Measurements from ENCODE around the gene GATA2.

The GATA2 gene

DNA sequence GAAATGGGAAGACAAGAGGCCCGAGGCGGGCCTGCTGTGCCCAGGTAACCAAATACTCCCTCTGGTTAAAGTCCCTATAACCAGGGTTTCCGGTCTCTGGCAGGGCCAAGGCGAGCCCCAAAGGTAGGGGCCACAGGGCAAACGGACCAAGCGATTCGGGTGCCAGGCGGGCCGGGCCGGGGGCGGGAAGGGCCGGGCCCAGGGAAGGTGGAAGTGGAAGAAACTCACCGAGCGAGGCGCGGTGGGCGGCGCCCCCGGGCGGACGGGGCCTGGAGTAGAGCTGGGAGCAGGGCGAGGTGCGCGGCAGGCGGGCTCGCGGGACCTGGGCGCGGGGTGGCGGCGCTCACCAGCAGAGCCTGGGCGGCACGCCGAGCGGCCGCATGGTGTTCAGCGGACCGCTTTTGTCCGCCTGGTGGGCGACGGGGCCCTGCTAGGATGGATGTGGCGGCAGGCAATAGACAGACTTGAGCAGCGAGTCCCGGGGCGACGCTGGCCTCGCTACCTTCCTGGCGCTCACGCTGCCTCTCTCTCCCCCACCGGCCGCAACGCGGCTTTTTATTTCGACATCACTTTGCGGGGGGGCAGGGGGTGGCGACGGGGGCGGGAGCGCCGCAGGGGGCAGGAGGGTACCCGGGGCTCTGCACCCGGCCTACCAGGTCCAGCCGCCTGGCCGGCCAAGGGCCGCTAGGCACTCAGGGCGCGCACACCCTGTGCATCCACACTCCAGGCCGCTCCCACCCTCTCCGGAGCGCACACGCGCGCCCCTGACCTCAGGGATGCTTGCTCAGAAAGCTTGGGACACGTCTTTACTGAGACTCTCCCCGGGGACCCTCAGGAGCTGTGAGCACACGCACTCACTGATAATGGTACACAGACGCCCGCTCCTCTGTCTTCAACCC lies at the start of gene GATA2:
Gene GATA2 (minus strand): TSS at position 531 of the 899 bp plus-strand sequence. CDS start 6,170 bp downstream, outside the sequence.
- DNase-seq, result no peak

DNA sequence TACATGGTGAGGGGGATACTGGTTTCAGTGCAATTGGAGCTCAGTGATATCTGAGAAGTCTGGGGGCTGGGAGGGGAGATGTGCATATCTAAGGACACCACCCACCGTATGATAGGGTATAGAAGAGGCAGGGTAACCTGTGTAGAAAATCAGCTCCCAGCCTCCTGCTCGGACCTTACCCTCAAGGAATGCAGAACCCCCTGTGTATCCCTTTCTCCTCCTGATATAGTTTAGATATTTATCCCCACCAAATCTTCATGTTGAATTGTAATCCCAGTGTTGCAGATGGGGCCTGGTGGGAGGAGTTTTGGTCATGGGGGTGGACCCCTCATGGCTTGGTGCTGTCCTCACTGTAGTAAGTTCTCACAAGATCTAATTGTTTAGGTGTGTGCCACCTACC lies 48.2 kb upstream of the GATA2 start:
- DNase-seq, result no peak

DNA sequence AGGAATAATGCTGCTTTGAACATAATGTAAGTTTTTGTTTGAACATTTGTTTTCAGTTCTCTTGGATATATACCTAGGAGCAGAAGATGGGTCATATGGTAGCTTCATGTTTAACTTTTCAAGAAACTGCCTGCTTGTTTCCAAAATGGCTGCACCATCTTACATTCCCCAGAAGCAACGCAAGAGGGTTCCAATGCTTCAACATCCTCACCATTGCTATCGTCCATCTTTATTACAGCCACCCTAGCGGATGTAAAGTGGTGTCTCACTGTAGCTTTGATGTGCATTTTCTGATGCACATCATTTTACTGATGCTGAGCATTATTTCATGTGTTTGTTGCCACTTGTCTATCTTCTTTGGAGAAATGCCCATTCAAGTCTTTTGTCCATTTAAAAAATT lies 46.4 kb upstream of the GATA2 start:
- DNase-seq, result no peak

DNA sequence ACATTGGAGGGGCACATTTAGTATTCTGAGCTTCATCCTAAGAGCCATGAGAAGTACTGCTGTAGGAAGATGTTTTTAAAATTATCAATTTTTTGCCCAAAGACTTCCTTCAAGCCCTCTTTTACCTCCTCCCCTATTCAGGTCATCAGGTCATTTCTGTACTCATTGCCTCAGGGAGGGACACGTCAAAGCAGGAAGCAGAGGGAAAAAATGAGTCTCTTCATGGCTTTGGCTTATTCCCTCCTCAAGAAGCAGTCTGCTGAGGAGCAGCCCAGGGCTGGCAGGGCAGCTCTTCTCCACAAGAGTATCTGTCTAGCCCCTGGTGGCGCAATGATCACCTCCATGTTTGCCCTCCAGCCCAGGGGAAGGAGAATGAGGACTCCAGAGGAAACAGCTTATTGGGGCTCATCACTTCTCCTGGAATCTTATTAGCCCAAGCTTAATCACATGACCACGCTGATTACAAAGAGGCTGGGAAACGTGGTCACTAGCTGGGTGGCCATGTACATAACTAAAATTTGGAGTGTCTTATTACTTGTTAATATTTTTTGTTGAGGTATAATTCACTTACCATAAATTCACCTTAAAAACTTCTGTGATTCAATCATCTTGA lies 44.2 kb upstream of the GATA2 start:
- no peak for DNase-seq

DNA sequence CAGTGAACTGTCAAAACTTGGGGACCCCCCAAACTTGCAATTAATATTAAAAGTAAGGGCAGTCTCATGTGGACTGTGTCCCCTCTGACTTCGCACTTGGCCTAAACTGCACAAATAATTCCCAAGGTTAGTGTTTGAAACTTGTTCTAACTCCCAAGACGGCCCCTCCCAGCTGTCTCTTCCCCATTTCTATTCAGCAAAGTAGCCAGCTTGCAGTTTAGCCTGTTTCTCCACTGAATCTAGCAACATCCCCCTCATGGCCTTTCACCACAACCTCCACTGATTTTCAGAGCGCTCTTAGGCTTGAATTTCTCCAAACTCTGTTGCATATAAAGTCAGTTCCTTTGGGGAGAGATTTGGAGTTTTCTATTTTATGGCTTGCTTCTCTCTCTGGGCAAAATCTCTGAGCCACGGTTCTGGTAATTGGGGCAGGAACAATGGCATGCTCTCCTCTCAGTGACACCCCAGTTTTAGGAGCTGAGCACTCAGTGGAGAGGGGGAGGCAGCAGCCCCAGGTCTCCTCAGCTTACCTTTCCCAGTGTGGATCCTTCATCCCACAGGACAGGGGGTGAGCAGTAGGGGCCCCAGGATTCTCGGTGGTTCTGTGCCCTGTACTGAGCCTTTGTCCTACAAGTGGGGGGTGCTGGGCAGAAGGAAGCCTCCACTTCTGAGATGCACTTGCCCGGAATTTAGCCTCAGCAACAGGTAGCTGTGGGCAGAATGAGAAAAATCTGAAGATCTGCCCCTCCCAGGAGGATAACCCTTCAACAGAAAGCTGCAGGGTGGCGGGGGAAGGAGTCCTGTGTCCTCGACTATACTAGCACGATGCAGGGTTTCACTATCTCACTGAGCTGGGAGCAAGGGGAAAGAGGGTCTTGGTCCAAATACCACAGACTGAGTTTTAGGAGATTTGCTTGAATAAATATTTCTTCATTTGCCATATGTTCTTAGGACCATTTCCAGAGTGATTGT lies 39.3 kb upstream of the GATA2 start:
- no peak for DNase-seq

DNA sequence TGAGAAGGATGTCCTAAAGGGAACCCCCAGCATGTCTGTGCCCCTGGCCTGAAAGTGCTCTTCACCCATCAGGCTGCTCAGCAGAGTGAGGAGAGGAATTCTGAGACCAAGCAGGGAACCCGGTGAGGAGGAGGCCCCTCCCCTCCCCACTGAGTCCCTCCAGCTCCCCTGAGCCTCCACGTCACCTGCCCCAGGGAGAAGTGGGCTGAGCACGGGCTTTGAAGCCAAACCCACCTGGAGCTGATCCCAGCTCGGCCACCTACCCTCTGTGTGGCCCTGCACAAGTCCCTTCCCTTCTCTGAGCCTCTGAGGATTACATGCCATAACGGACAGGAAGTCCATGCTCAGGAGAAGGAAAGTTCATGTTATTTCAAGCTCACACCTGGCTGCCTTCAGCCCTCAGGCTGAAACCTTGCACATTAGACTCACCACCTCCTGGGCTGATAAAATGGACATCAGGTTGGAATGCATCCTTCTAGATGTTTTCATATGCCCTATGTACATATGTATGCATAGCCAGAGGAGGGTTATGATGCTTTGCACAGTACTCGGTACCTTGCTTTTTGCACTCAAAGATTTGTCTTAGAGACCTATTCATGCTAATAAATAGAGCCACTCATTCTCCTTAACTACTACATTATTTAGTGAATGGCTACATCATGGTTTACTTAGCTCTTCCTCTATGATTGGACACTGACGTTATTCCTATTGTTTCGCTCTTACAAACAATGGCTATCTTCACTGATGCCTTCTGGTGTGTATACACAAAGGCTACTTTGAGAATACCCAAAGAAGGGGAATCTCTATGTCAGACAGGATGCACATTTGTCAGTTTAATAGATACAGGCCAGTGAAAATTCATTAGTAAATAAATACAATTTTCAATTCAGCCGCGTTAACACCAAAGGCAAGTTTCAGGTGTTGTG lies 31.6 kb upstream of the GATA2 start:
- peak in 1 of 2 experiments; percentile 9 for DNase-seq

DNA sequence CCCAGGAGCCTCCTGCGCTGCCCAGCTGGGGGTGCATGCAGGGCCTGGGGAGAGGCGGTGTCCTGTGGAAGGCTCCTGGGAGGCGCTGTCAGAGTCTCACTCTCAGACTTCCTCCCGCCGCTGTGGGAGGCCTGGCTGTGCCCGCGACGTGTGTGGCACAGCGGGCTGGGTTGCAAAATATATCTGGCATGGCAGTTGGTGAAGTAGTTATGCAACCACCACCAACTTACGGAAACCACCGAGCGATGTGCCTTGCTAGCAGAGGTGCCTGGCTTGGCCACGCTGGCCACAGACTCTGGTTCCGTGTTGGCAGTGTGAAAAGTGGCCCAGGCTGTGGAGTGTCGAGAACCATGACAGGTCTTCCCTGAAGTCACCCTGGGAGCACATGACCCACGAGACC lies 30.6 kb upstream of the GATA2 start:
- no peak for DNase-seq

DNA sequence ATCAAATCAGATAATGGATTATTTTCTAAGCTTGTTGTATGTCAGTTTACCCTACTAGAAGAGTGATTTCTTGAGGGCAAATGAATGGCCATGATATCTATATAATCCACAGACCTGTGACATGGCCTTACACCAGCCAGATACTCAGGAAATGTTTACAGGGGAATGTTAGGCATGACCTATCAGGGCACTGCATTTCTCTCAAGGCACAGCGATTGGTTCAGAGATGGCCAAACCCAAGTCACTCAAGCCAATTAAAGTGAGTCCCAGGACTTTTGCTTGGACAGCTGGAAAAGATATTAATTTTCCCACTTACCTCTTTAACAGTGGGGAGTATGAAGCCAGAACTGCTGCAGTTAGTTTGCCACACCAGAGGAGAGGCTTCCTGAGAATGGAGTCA lies 28.7 kb upstream of the GATA2 start:
- no peak for DNase-seq

DNA sequence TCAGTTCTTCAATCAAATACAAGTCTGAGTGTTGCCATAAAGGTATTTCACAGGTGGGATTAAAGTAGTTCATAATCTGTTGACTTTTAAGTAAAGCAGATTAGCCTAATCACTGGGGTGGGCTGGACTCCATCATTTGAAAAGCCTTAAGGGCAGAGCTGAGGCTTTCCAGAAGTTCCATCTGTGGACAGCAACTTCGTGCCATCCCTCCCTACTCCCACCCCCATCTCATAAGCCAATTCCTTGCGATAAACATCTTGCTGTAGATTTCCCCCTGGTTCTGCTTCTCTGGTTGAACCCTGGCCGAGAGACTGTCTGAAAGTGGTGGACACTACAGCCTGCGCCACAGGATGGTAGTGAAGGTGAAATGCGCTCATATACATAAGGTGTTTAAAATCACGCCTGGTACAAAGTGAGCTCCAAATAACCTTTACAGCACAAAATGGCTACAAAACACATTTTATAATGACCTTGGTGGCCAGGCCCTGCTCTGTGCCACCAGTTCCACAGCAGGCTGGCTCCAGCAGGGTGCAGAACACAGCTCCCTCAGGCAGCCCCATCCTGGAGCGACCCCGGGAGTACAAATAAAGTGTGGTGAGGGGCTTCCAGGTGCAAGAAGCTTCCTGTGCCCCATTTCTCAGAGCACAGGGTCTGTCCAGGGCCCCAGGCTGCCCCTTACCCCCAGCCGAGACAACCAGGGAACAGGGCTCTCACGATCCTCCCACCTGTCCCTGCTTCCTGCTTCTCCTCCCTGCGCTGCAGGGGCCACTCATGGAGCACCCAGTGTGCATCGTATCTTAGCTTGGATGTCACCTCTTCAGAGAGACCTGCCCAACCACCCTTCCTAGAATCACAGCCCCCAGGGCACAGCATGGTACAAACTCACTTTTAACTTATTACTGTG lies 25.8 kb upstream of the GATA2 start:
- no peak for DNase-seq

DNA sequence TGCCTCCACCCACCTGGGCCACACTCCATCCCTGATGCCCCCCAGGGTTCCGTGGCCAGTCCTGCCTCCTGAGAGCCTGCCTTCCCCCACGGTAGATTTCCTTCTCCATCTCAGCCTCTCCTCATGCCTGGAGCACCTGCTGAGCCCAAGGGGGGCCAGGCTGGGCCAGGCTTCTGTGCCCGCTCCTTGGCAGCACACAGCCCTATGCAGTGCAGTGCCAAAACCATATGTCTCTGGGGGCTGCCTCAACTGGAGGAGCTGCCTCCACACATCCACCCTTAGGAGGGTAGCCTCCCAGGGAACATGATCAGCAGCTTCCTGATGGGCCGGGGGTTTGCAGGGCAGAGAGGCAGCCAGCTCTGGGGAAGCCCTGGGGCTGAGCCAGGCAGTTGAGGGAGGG lies 24.6 kb upstream of the GATA2 start:
- no peak for DNase-seq

DNA sequence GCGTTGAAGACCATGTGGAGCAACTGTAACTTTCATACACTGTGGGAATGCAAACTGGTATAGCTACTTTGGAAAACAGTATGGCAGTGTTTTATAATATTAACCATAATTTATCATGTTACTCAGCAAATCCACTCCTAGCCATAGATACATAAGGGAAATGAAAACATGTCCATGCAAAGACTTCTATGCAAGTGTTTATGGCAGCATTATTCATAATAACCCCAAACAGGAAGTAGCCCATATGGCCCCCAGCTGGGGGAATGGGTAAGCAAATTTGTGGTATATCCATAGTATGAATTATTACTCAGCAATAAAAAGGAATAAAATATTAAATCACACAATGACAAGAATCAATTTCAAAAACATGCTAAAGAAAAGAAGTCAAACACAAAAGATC lies 23.0 kb upstream of the GATA2 start:
- DNase-seq, result no peak

DNA sequence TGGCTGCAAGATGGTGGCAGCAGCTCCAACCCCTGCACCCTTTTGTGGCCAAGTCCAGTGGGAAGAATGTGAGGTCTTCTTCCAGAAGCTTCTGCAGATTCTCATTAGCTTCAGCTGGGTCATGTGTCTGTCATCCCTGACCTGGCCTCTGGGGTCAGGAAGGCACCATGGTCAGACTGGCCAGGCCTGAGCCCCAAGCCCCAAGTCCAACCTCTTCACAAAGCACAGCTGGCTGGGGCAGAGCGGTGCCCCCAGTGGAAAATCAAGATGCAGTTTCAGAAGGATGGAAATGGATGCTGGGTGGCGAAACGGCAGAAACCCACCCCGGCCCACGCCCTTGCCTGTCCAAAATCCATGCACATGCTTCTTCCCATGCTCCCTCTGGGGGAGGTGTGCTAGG lies 15.9 kb upstream of the GATA2 start:
- no peak for DNase-seq

DNA sequence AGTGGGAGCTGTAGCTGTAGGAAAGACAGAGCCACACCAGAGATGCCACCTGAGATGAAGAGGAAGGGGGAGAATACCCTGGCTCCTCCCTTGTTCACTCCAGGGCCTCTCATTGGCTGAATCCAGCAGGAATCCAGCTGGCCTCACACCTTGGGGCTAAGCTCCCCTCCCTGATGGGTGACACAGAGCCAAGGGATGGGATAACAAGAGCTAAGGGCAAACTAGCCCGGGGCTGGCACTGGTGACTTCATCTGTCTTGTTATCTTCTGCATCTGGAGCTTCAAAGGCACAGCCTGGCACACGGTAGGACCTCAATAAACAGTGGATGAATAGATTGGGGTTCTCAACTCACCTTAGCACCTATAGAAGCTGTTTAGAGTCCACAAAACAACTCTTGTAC lies 13.8 kb upstream of the GATA2 start:
- no peak for DNase-seq

DNA sequence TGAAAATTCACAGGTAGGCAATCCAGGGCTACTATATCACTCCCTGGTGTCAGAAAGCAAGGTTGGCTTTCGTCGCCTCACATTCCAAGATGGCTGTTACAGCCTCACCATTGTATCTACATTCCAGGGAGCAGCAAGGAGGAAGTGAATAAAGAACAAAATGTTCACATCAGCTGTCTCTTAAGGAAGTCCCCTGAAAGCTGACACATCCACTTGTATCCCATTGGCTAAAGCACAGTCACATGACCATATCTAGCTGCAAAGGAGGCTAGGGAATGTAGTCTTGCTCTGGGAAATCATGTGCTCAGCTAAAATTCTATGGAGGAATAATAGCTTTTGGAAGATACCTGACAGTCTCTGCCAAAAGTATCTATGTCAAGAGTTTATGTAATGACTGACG lies 12.8 kb upstream of the GATA2 start:
- no peak for DNase-seq

DNA sequence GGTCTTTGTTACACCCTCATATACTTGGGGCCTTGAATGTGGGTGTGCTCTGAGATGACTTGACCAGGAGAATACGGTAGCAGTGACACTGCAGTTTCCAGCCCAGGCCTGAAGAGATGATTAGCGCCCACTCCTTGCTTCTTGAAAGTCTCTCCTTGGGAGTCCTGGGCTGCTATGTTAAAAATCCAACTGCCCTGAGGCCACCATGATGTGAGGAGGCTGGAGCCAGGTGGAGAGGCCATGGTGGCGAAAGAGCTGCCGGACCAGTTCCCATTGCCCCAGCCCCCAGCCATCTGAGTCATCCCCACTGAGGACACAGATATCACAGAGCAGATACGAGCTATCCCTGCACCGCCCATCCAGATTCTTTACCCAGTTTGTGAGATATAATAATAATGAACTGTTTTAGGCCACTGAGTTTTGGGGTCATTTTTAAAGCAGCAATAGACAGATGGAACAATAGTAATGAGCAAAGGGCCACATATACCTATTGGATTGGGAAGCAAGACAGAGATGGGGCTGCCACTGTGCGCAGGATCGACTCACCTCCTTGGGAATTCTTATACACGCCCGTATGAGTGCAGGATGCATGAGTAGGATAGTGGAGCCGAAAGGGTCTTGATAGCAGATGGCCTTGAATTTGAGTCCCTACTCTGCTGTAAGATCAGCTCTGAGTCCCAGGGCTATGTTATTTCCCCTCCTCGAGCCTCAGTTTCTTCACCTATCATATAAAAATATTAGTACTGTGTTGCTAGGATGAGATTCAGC lies 12.1 kb upstream of the GATA2 start:
- no peak for DNase-seq

DNA sequence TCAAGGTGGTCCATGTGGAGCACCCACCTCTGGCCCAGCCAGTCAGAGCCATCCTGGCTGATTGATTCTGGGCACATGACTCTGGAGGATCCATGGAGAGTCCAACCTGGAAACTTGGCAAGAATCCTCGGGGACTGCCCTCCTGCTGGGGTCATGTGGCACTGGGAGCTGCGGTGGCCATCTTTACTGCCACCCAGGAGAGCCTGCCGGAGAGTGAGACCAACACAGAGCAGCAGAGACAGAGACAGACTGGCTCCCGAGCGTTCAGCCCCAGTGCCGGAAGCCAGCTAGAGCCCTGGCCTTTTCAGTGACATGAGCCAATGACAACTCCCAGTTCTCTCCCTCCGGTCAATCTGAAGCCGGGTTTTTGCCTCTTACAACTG lies 11.5 kb upstream of the GATA2 start:
- no peak for DNase-seq

DNA sequence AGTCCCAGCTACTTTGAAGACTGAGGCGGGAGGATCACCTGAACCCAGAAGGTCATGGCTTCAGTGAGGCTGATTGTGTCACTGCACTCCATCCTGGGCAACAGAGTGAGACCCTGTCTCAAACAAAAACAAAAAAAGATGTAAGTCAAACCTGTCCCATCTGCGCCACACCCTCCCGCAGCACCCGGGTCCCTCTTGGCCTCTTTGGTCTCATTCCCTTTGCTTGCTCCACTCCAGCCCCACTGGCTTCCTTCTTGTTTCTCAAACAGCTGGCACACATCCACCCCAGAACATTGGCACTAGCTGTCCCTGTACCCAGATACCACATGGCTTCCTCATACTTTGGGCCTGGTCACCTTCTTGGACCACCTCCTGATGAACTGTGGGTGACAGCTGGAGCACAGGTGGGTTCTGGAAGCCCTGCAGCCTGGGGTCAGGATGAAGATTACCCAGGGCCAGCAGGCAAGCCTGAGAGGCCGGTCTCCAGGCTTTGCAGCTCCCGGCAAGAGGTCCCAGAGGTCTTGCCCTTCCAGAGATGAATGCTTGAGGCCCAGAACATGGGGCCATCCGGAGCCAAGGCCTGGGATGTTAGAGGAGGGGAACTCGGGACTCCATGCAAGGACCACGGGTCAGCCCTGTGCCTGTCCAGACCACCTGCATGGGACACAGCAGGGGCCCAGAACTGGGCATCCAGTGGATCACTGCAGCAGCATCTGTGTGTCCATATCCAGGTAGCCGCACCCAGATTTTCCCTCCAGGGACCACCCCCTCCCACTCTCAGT lies 10.9 kb upstream of the GATA2 start:
- DNase-seq, result no peak

DNA sequence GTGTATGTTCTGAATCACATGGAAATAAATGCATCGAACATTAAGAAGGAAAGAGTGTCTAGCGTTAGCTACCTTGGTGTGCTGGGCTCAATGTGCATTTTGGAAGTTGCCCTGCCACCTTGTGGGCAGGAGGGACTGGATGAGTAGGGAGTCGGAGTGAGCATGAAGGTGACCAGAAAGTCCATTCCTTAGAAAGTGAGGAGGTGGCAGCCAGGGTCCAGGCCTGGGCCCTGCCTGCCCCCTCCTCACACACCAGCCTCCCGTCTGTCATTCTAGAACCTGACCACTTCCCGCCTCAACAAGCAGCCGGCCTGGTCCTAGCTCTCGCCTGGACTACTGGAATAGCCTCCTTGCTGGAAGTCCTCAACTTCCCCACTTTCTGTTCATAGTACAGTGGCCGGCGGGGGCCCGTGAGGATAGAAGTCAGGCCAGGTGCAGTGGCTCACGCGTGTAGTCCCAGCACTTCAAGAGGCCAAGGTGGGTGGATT lies 10.2 kb upstream of the GATA2 start:
- DNase-seq, result no peak

DNA sequence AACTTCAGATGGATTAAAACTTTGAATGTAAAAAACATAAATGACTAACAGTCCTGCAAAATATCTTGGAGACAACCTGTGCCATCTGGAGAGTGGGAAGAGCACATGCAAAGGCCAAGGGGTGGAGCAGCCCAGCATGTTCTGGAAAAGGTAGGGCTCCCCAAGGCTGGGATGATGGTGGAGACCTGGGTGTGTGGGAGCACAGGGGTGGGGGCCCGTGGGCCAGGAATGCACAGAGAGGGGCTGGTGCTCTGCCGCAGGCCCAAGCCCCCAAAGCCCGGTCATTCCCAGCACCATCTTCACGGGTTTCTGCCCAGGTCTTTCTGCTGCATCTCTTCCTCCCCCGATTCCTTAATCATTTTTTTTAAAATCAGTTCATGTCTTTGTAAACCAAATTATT lies 9.7 kb upstream of the GATA2 start:
- DNase-seq, result no peak
